Umbilical cord (tissue), 2 donors: ENCODE data around the gene SGK1. TPM values are rescaled to one million over a fixed set of nuclear protein-coding genes. Genes with fewer than 3 reads are reported as not detected.
"Not testable (repeated sequence)": the region's sequence is repeated elsewhere in the genome, so short reads cannot be mapped to it uniquely, and the experiment has no call there.

Experiments used
- DNase-seq: peaks from one replicate; pipeline ENCODE4 v3.0.0-alpha.2; 2015; ENCODE audit warnings: low spot score
- total RNA-seq: library from RNA; depleted of rRNA; stranded (reverse); fragments of >200 nt; gene quantifications from one replicate; pipeline ENCODE4 v1.2.3, GENCODE V29; 2014; ENCODE audit warnings: low replicate concordance; ENCODE audit not compliant: insufficient read depth

Gene SGK1
- total RNA-seq, 1 donor from 2014 or later = 92.2 TPM

- no peak for DNase-seq
These were observed 10.2 kb upstream of the SGK1 start for GRCh38 chr6:134328138-134328537.

- not testable (repeated sequence) for DNase-seq
These were observed 8.3 kb upstream of the SGK1 start for GRCh38 chr6:134326192-134326591.

- no peak for DNase-seq
These were observed 6.9 kb upstream of the SGK1 start for GRCh38 chr6:134324766-134325165.

- DNase-seq = no peak
These were observed 6.2 kb upstream of the SGK1 start for GRCh38 chr6:134324141-134324540.

- DNase-seq = no peak
These were observed 5.8 kb upstream of the SGK1 start for GRCh38 chr6:134323698-134324097.

- DNase-seq = no peak
These were observed 5.4 kb upstream of the SGK1 start for GRCh38 chr6:134323294-134323693.

GRCh38 chr6:134322216-134322615 lies 4.3 kb upstream of the SGK1 start:
- DNase-seq = no peak

GRCh38 chr6:134321246-134321645 lies 3.3 kb upstream of the SGK1 start:
- no peak for DNase-seq

- DNase-seq = not testable (repeated sequence)
These were observed 1.8 kb upstream of the SGK1 start for GRCh38 chr6:134319686-134320085.

GRCh38 chr6:134318974-134319281 lies 1.0 kb upstream of the SGK1 start:
- no peak for DNase-seq

- no peak for DNase-seq
These were observed 493 bp upstream of the SGK1 start for GRCh38 chr6:134318236-134318973.

- DNase-seq = no peak
These were observed 1.0 kb downstream of the SGK1 start for GRCh38 chr6:134316733-134317431.

- no peak for DNase-seq
These were observed 1.9 kb downstream of the SGK1 start for GRCh38 chr6:134315974-134316441.

GRCh38 chr6:134315189-134315588 lies 2.7 kb downstream of the SGK1 start:
- no peak for DNase-seq

- DNase-seq = peak; percentile 66
These were observed 3.7 kb downstream of the SGK1 start for GRCh38 chr6:134314006-134314821.

- DNase-seq = no peak
These were observed 5.8 kb downstream of the SGK1 start for GRCh38 chr6:134312038-134312660.

GRCh38 chr6:134310817-134311216 lies 7.1 kb downstream of the SGK1 start:
- no peak for DNase-seq

- DNase-seq = no peak
These were observed 7.8 kb downstream of the SGK1 start for GRCh38 chr6:134309983-134310605.

GRCh38 chr6:134309227-134309626 lies 8.7 kb downstream of the SGK1 start:
- DNase-seq = no peak

GRCh38 chr6:134308800-134309199 lies 9.1 kb downstream of the SGK1 start:
- DNase-seq = no peak

- no peak for DNase-seq
These were observed 10.0 kb downstream of the SGK1 start for GRCh38 chr6:134307870-134308269.
